Measurements from ENCODE around the gene KCNT1.
A peak's percentile ranks its signal among the peaks of the same experiment; 100 is the strongest.

The KCNT1 gene

DNA sequence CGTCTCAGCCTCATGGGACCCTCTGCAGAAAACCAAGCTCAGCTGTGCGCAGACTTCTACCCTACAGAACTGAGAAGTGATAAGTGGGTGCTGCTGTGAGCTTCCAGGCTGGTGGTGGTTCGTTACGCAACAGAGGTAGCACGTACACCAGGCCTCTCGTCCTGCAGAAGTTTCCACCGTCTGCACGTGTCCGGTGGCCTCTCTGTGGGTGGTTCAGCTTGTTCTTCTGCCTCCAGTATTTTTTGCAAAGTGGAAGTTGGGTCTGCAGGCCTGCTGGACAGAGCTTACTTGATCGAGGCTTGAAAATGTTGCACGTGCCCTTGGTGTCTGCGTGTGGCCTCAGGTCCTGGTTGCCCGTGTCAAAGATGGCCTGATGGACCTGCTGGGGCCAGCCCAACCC, 27.5 kb downstream of the KCNT1 start:
- no peak overlapping the region for H3K4me3 ChIP-seq (ENCODE audit: low read depth, low read length)
- DNase-seq (ENCODE audit: low read depth), result no peak
- no peak for TF ChIP-seq CTCF (IDR thresholded peaks at IDR 0.05; ENCODE audit: control insufficient read depth, extremely low read depth, insufficient read depth)

- H3K4me3 ChIP-seq (ENCODE audit: low read depth, low read length), result no peak overlapping the region
- TF ChIP-seq CTCF (IDR thresholded peaks at IDR 0.05; ENCODE audit: control insufficient read depth, extremely low read depth, insufficient read depth), result no peak
- DNase-seq (ENCODE audit: low read depth), result no peak
Measured at GRCh38 chr9:135731454-135731853, 29.5 kb downstream of the KCNT1 start.

GRCh38 chr9:135732569-135733257, 30.7 kb downstream of the KCNT1 start:
- peak; percentile 10 for DNase-seq (ENCODE audit: low read depth)
- TF ChIP-seq CTCF (IDR thresholded peaks at IDR 0.05; ENCODE audit: control insufficient read depth, extremely low read depth, insufficient read depth), result no peak
- no peak overlapping the region for H3K4me3 ChIP-seq (ENCODE audit: low read depth, low read length)

DNA sequence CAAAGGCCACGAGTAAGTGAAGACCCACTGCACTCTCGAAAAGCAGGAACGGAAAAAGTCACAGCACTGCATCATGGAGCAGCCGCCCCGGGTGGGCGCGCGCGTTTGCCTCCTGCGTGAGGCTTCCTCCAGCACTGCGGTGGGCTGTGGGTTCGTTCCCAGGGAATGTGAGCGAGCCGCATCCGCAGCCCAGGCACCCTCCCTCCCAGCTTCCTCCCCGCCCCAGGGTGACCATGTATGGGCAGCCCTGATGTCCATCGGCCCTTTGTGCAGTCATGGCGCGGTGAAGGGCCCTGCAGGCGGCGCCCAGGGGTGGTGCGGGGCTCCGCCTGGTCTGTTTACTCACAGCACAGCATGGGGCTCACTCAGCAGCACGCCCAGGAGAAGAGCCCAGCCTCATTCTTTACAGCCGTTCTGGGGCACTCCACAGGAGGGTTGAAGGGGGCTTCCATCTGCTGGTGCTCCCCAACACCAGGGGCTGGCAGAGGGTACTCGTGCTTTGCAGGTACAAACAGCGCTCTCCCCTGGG, 32.7 kb downstream of the KCNT1 start:
- DNase-seq (ENCODE audit: low read depth), result no peak
- no peak overlapping the region for H3K4me3 ChIP-seq (ENCODE audit: low read depth, low read length)
- TF ChIP-seq CTCF (IDR thresholded peaks at IDR 0.05; ENCODE audit: control insufficient read depth, extremely low read depth, insufficient read depth), result no peak

- TF ChIP-seq CTCF (IDR thresholded peaks at IDR 0.05; ENCODE audit: control insufficient read depth, extremely low read depth, insufficient read depth), result no peak
- no peak for DNase-seq (ENCODE audit: low read depth)
- H3K4me3 ChIP-seq (ENCODE audit: low read depth, low read length), result no peak overlapping the region
Measured at GRCh38 chr9:135736272-135736978, 34.4 kb downstream of the KCNT1 start.

- TF ChIP-seq CTCF (IDR thresholded peaks at IDR 0.05; ENCODE audit: control insufficient read depth, extremely low read depth, insufficient read depth), result no peak
- H3K4me3 ChIP-seq (ENCODE audit: low read depth, low read length), result no peak overlapping the region
- DNase-seq (ENCODE audit: low read depth), result no peak
Measured at GRCh38 chr9:135736979-135737839, 35.2 kb downstream of the KCNT1 start.

Data from LNCaP clone FGC (cell line).